Natural killer cell (primary cell): ENCODE measurements around the gene KMT5B. TPM values are rescaled to one million over a fixed set of nuclear protein-coding genes. Genes with fewer than 3 reads are reported as not detected.

Experiments
- ATAC-seq, 3 donors: fragments of 150-1000 bp in 2 of 3; fragments of 200-7000 bp in 1 of 3; cut with Tn5 transposase; 1 replicate in 1 of 3; 2 replicates in 2 of 3; pipeline ENCODE4 v1.10.0; 2021; ENCODE audit warnings: mild to moderate bottlenecking in 2 of 3, moderate library complexity in 2 of 3
- DNase-seq, 2 donors: peaks; one replicate each; pipeline versions ENCODE4 v3.0.0 to v3.0.0-alpha.2; 2013 to 2021; ENCODE audit warnings: mixed read lengths in 1 of 2
- H3K27ac ChIP-seq: one replicate; pipeline ENCODE4 v1.5.1; 2013; ENCODE audit warnings: mild to moderate bottlenecking, low read length
- H3K27me3 ChIP-seq: one replicate; pipeline ENCODE4 v1.6.1; 2013; ENCODE audit warnings: low read length; ENCODE audit not compliant: control insufficient read depth, insufficient read depth
- H3K36me3 ChIP-seq: one replicate; pipeline ENCODE4 v1.6.1; 2013; ENCODE audit warnings: low read length; ENCODE audit not compliant: control insufficient read depth, insufficient read depth
- H3K4me1 ChIP-seq: one replicate; pipeline ENCODE4 v1.6.1; 2013; ENCODE audit warnings: low read length; ENCODE audit not compliant: control insufficient read depth, insufficient read depth
- H3K4me3 ChIP-seq: one replicate; pipeline ENCODE4 v1.5.1; 2013; ENCODE audit warnings: low read length
- H3K9me3 ChIP-seq: one replicate; pipeline ENCODE4 v1.6.1; 2013; ENCODE audit warnings: low read length; ENCODE audit not compliant: control insufficient read depth, insufficient read depth
- H3K27ac Mint-ChIP-seq, 2 donors: one replicate each; pipeline ENCODE4 v1.8.0; 2022; ENCODE audit warnings: mild to moderate bottlenecking in 2 of 2, mixed read lengths in 2 of 2, moderate library complexity in 1 of 2
- H3K27me3 Mint-ChIP-seq, 2 donors: one replicate each; pipeline ENCODE4 v1.8.0; 2022; ENCODE audit warnings: low read depth in 2 of 2, mixed read lengths in 2 of 2
- H3K36me3 Mint-ChIP-seq: one replicate; pipeline ENCODE4 v1.8.0; 2022; ENCODE audit warnings: mixed read lengths
- H3K4me1 Mint-ChIP-seq, 2 donors: one replicate each; pipeline ENCODE4 v1.8.0; 2022; ENCODE audit warnings: mixed read lengths in 2 of 2
- H3K4me3 Mint-ChIP-seq: one replicate; pipeline ENCODE4 v1.8.0; 2022; ENCODE audit warnings: mild to moderate bottlenecking, moderate library complexity, mixed read lengths
- H3K9me3 Mint-ChIP-seq, 2 donors: one replicate each; pipeline ENCODE4 v1.8.0; 2022; ENCODE audit warnings: mixed read lengths in 2 of 2
- CTCF ChIP-seq: fragments of 200-600 bp; IDR thresholded peaks from one replicate; pipeline ENCODE4 v1.8.0; 2022; ENCODE audit warnings: antibody characterized with exemption
- WGBS: methylation state at CpG from one replicate; pipeline ENCODE4 v1.1.7; 2013; ENCODE audit warnings: missing lambda C conversion rate; ENCODE audit not compliant: insufficient coverage; 5-methylcytosine and 5-hydroxymethylcytosine counted together
- intact Hi-C: fragments of 100-400 bp; cut with micrococcal nuclease; formaldehyde crosslinking; loops from one replicate; pipeline ENCODE4 v1.14.2; 2022
- total RNA-seq, 4 donors: library from RNA; stranded (reverse); fragments of 120-200 nt in 1 of 4; gene quantifications; one replicate each; pipeline versions ENCODE4 v1.2.3 to v1.2.4, GENCODE V29; 2013 to 2022

Gene KMT5B
- total RNA-seq, 3 donors from 2014 or later (not counting 1 experiment from before 2014, with no cell fraction given): 45.0 to 60.1 (median 55.6) TPM

GRCh38 chr11:68150037-68150436 lies 63.1 kb downstream of the KMT5B start:
- no peak overlapping the region for H3K27ac ChIP-seq
- 18% methylated on average over 6 of the region's 7 CpGs for WGBS
- H3K4me1 Mint-ChIP-seq: peaks cover 0 to 13% of the 10 kb centered on the region in 2 donors
- intact Hi-C loops: no loop called here
- no peak for TF ChIP-seq CTCF
- H3K27me3 ChIP-seq: no peaks in the 10 kb centered on the region
- DNase-seq (no peak), ATAC-seq (no peak)
- no peaks in the 10 kb centered on the region for H3K36me3 Mint-ChIP-seq
- no peak overlapping the region for H3K4me3 ChIP-seq
- H3K9me3 ChIP-seq: no peaks in the 10 kb centered on the region
- H3K36me3 ChIP-seq: peaks cover 2% of the 10 kb centered on the region
- H3K4me1 ChIP-seq: no peaks in the 10 kb centered on the region
- H3K27me3 Mint-ChIP-seq: no peaks in the 10 kb centered on the region
- H3K9me3 Mint-ChIP-seq: no peaks in the 10 kb centered on the region
- no peak overlapping the region for H3K27ac Mint-ChIP-seq
- H3K4me3 Mint-ChIP-seq: no peak overlapping the region

DNA sequence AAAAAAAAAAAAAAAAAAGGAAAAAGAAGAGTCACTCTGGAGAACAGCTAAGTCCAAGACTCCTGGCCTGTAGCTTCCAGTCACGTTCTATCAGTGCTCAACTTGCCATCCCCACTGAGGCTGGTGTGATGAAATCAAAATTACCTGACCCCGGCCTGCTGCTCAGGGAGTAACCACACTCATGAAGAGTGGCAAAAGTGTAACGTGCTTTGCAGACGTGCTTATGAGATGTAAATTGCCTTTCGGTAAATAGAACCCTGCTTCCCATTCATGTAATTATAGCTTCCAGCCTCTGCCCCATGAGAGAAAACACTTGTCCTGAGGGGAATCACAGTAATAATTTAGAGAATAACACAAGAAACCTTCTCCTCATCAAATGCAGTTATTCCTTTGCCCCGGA lies 63.7 kb downstream of the KMT5B start:
- H3K27ac ChIP-seq: no peak overlapping the region
- Mint-ChIP-seq H3K4me1 (peaks cover 0 to 13% of the 10 kb centered on the region in 2 donors), H3K27me3 (no peaks in the 10 kb centered on the region), H3K4me3 (no peak overlapping the region), H3K36me3 (no peaks in the 10 kb centered on the region), H3K9me3 (no peaks in the 10 kb centered on the region), H3K27ac (no peak overlapping the region)
- H3K4me3 ChIP-seq: no peak overlapping the region
- DNase-seq: no peak
- H3K9me3 ChIP-seq: no peaks in the 10 kb centered on the region
- no peak for ATAC-seq
- no peak for TF ChIP-seq CTCF
- no peaks in the 10 kb centered on the region for H3K27me3 ChIP-seq
- intact Hi-C loops: no loop called here
- WGBS: 84% methylated on average over 6 of the region's 6 CpGs
- peaks cover under 1% of the 10 kb centered on the region for H3K36me3 ChIP-seq
- peaks cover 5% of the 10 kb centered on the region for H3K4me1 ChIP-seq

- ATAC-seq: no peak
- DNase-seq: no peak
- peaks cover 9% of the 10 kb centered on the region for H3K4me1 ChIP-seq
- no peaks in the 10 kb centered on the region for H3K27me3 Mint-ChIP-seq
- H3K27ac Mint-ChIP-seq: no peak overlapping the region
- H3K36me3 ChIP-seq: no peaks in the 10 kb centered on the region
- no peaks in the 10 kb centered on the region for H3K27me3 ChIP-seq
- no peak overlapping the region for H3K4me3 ChIP-seq
- 98% methylated on average over 6 of the region's 7 CpGs for whole genome bisulfite sequencing
- intact Hi-C loops: no loop called here
- H3K4me1 Mint-ChIP-seq: peaks cover 0 to 13% of the 10 kb centered on the region in 2 donors
- H3K9me3 ChIP-seq: no peaks in the 10 kb centered on the region
- H3K27ac ChIP-seq: no peak overlapping the region
- no peak overlapping the region for H3K4me3 Mint-ChIP-seq
- TF ChIP-seq CTCF: no peak
- H3K36me3 Mint-ChIP-seq: no peaks in the 10 kb centered on the region
- H3K9me3 Mint-ChIP-seq: no peaks in the 10 kb centered on the region
Measured at GRCh38 chr11:68148879-68149278, 64.2 kb downstream of the KMT5B start.

DNA sequence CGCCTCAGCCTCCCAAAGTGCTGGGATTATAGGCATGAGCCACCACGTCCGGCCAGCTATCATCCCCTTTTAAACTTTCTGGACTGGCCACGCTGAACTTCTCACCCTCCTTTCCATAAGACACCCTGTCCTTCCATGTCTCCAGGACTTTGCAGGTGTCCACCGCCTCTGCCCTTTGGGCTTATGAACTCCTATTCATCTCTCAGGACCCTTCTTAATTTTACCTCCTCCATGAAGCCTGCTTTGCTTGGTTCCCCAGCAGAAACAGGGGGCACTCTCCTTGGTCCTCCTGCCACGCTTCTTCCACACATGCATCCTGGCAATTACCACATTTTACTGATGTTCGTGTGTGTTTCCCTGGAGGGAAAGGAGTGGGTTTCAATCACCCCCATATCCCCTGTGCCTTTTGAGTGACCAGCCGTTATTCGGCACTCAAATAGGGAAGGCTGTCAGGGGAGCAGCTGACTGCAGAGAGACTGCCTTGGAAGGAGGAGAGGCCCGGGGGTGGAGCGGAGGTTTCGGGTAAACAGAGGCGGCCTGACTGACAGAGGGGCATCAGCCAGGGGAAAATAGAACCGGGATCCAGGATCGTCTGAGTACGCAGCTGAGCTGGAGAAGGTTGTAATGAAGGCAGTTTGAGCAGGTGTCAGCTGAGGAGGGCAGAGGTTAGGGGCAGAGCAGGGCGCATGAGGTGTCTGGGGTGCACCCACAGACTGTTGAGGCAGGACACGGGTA lies 64.9 kb downstream of the KMT5B start:
- Histone ChIP-seq H3K36me3 (no peaks in the 10 kb centered on the region), H3K27me3 (no peaks in the 10 kb centered on the region), H3K27ac (no peak overlapping the region), H3K4me3 (no peak overlapping the region), H3K9me3 (no peaks in the 10 kb centered on the region), H3K4me1 (peaks cover 15% of the 10 kb centered on the region)
- peaks cover 0 to 13% of the 10 kb centered on the region in 2 donors for H3K4me1 Mint-ChIP-seq
- TF ChIP-seq CTCF: no peak
- 93% methylated on average over 17 of the region's 18 CpGs for WGBS
- no peak for DNase-seq
- no peak for ATAC-seq
- no peaks in the 10 kb centered on the region for H3K27me3 Mint-ChIP-seq
- H3K36me3 Mint-ChIP-seq: no peaks in the 10 kb centered on the region
- no peak overlapping the region for H3K27ac Mint-ChIP-seq
- intact Hi-C loops: no loop called here
- no peaks in the 10 kb centered on the region for H3K9me3 Mint-ChIP-seq
- H3K4me3 Mint-ChIP-seq: no peak overlapping the region
